T-helper 2 cell treated with Interferon-gamma antibody and Interleukin-4, amounts not matched to agents 5 μg/mL and 100 μg/mL, for 36 hours (primary cell): ENCODE data around the gene PNRC1.
A peak's percentile ranks its signal among the peaks of the same experiment; 100 is the strongest.
"Not testable (repeated sequence)": the region's sequence is repeated elsewhere in the genome, so short reads cannot be mapped to it uniquely, and the experiment has no call there.

ENCODE experiments used
- DNase-seq: peaks from one replicate; pipeline ENCODE4 v3.0.0; 2021; ENCODE audit warnings: low spot score
- H3K27ac Mint-ChIP-seq: one replicate; pipeline ENCODE4 v1.8.0; 2021; ENCODE audit warnings: mild to moderate bottlenecking, mixed read lengths
- H3K27me3 Mint-ChIP-seq: one replicate; pipeline ENCODE4 v1.8.0; 2021; ENCODE audit warnings: low read depth, mixed read lengths
- H3K36me3 Mint-ChIP-seq: one replicate; pipeline ENCODE4 v1.8.0; 2021; ENCODE audit warnings: low read depth, mixed read lengths
- H3K4me1 Mint-ChIP-seq: one replicate; pipeline ENCODE4 v1.8.0; 2021; ENCODE audit warnings: low read depth, mixed read lengths
- H3K4me3 Mint-ChIP-seq: one replicate; pipeline ENCODE4 v1.8.0; 2022; ENCODE audit warnings: mild to moderate bottlenecking, moderate library complexity, mixed read lengths
- H3K9me3 Mint-ChIP-seq: one replicate; pipeline ENCODE4 v1.8.0; 2021; ENCODE audit warnings: mixed read lengths

PNRC1 gene

DNA sequence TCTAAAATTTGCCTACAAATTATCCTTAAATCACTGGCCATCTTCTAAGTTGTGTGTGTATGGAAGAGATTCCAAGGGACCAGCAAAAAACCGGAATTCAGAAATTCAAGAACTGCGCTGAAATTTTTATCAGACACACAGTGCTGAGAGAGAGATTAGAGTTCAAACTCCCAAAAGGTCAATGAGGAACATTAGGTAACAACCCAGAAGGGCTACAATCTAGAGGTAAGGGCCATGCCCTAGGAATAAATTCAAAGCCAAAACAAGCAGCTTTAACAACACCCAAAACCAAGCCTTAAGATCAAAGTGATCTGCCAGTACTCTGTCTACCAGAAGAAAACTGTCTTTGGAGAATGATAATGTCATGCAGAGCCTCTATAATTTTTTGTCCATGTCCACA lies 19.6 kb downstream of the PNRC1 start:
- H3K4me1 Mint-ChIP-seq, result peaks cover 7% of the 10 kb centered on the region
- no peaks in the 10 kb centered on the region for H3K36me3 Mint-ChIP-seq
- H3K9me3 Mint-ChIP-seq, result no peaks in the 10 kb centered on the region
- DNase-seq, result no peak
- no peak overlapping the region for H3K27ac Mint-ChIP-seq
- no peak overlapping the region for H3K4me3 Mint-ChIP-seq
- no peaks in the 10 kb centered on the region for H3K27me3 Mint-ChIP-seq

DNA sequence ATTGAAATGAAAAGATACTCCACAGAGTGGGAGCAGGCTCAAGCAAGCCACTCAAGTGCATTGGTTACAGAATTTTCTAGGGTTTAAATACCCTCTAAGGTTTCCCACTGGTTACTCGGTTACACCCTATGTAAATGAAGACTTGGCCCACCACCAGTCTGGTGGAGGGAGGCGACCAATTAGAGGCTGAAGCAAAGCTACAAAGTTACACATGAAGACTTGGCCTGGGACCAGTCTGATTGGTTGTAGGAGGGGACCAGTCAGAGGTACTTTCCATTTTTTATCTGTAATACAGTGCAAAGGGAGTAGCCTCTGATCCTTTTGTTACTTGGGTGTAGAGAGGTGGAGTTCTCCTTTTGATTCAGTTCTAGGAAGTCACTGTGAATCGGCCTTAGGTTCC lies 29.7 kb downstream of the PNRC1 start:
- H3K27me3 Mint-ChIP-seq, result peaks cover 7% of the 10 kb centered on the region
- H3K36me3 Mint-ChIP-seq, result no peaks in the 10 kb centered on the region
- no peak for DNase-seq
- no peak overlapping the region for H3K4me3 Mint-ChIP-seq
- H3K9me3 Mint-ChIP-seq, result no peaks in the 10 kb centered on the region
- H3K27ac Mint-ChIP-seq, result no peak overlapping the region
- no peaks in the 10 kb centered on the region for H3K4me1 Mint-ChIP-seq

DNA sequence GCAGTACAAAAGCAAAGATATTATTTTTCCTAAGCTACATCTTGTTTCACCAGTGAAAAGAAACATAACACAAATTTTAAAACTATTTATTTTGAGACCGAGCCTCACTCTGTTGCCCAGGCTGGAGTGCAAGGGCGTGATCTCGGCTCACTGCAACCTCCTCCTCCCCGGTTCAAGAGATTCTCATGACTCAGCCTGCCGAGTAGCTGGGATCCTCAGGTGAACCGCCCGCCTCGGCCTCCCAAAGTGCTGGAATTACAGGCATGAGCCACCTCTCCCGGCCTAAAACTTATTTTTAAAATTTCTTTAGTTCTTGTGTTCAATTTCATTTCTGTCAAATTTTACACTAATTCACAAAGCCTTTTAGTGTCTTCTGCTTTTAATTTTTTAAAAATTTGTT lies 31.4 kb downstream of the PNRC1 start:
- H3K27ac Mint-ChIP-seq, result no peak overlapping the region
- DNase-seq, result no peak

DNA sequence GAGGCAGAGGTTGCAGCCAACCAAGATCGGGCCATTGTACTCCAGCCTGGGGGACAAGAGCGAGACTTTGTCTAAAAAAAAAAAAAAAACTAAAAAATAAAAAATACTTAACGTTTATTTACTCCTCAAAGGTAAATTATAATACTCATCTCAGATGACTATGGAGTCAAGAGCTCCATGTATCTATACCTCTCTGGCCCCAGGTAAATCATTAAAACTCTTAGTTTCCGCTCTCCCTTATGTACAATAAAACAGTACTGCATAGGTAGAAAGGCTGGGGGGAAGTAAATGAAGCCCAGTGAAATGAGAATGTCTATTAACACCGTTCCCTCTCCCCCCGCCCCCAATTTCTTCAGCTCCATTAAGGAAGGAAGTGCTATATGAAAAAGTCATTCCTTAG lies 36.2 kb downstream of the PNRC1 start:
- Mint-ChIP-seq H3K36me3 (no peaks in the 10 kb centered on the region), H3K27me3 (peaks cover 37% of the 10 kb centered on the region), H3K4me1 (peaks cover 5% of the 10 kb centered on the region), H3K9me3 (no peaks in the 10 kb centered on the region), H3K27ac (no peak overlapping the region), H3K4me3 (peak overlapping the region; percentile 85)
- no peak for DNase-seq

More for the DNA sequence above, 31.4 kb downstream of the PNRC1 start:
- peaks cover 18% of the 10 kb centered on the region for H3K27me3 Mint-ChIP-seq
- H3K36me3 Mint-ChIP-seq, result no peaks in the 10 kb centered on the region
- no peaks in the 10 kb centered on the region for H3K9me3 Mint-ChIP-seq
- H3K4me3 Mint-ChIP-seq, result no peak overlapping the region
- peaks cover 2% of the 10 kb centered on the region for H3K4me1 Mint-ChIP-seq

DNA sequence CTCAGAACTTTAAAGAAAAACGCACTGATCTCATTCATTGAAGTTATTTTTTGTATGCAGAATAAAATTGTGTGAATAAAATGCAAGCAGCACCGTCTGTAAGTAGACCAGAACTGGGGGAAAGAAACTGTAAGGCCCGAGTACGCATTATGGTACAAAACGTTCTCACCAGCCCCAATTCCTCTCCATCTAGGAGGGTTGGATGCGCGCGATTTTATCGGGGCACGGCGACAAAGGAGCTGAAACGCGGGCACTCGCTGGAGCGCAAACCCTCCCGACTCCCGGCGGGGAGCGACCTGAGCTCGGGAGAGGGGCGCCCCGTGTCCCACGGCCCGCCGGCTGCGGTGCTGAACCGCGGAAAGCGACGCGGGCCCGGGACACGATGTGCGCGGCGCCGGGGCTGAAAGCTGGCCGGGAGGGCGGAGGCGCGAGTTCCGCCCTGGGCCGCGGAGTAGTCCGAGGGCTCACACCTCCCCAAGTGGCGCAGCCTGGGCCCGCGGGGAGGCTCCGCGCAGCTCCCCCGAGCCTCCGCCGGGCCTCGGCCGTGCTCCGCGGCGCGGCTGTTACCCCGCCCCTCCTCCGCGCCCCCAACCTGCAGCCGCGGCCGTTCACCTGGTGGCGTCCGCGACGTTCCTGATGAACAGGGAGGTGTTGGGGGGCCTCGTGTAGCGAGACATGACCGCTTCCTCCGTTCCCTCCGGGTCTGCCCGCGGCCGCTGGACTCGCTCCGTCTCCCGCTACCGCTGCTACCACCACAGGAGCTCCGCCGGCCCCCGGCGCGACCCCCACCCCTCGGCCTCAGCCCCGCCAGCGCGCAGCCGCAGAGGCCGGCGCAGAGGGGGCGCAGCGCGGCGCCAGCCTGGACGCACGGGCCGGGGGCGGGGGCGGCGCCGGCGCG lies 36.9 kb downstream of the PNRC1 start, which contains the start of gene SRSF12:
Gene SRSF12, minus strand, starts transcription at position 861 of the 898 bp plus-strand sequence. Its CDS starts 184 bp downstream, at position 677.
- Mint-ChIP-seq H3K4me3 (peak within 1 kb of the TSS; percentile 85), H3K27me3 (peaks cover 40% of the 10 kb centered on the region), H3K9me3 (no peaks in the 10 kb centered on the region), H3K27ac (no peak within 1 kb of the TSS), H3K36me3 (no peaks in the 10 kb centered on the region), H3K4me1 (peaks cover 5% of the 10 kb centered on the region)
- DNase-seq, result peak; percentile 23

DNA sequence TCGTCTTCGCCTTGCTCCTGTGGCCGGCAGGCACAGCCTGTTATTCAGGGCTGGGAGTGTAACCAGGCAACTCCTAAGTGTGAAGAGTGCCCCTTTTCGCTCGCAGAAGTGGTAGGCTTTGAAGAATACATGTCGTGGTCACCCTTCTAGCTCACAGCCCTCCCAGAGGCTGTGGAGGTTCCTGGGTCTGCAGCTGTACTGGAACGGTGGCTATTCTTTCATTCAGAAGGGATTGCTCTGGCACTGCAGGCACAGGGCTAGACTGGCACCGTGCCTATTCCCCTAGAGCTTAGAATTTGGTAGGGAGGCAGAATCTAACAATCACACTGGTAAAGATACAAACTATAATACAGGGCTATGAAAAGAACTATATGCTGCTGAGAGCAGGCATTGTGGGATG lies 38.4 kb downstream of the PNRC1 start:
- Mint-ChIP-seq H3K4me1 (peaks cover 5% of the 10 kb centered on the region), H3K27ac (no peak overlapping the region), H3K4me3 (peak overlapping the region; percentile 59)

DNA sequence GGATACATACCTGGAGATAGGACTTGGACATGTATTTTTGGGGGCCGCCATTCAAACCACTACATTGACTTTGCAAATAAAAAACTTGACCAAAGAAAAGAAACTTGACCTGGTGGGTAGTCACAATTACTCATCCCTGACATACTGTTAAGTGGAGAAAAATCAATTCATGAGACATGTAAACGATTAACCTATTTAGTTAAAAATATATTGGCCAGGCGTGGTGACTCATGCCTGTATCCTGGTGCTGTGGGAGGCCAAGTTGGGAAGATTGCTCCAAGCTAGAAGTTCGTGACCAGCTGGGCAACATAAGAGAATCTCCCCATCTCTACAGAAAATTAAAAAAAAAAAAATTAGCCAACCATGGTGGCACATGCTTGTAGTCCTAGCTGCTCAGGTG lies 39.8 kb downstream of the PNRC1 start:
- Mint-ChIP-seq H3K27ac (no peak overlapping the region), H3K27me3 (peaks cover 37% of the 10 kb centered on the region), H3K4me3 (no peak overlapping the region), H3K36me3 (no peaks in the 10 kb centered on the region), H3K4me1 (peaks cover 5% of the 10 kb centered on the region), H3K9me3 (no peaks in the 10 kb centered on the region)
- no peak for DNase-seq

More for the DNA sequence above, 38.4 kb downstream of the PNRC1 start:
- H3K27me3 Mint-ChIP-seq, result peaks cover 40% of the 10 kb centered on the region
- no peaks in the 10 kb centered on the region for H3K9me3 Mint-ChIP-seq
- DNase-seq, result no peak
- H3K36me3 Mint-ChIP-seq, result no peaks in the 10 kb centered on the region

DNA sequence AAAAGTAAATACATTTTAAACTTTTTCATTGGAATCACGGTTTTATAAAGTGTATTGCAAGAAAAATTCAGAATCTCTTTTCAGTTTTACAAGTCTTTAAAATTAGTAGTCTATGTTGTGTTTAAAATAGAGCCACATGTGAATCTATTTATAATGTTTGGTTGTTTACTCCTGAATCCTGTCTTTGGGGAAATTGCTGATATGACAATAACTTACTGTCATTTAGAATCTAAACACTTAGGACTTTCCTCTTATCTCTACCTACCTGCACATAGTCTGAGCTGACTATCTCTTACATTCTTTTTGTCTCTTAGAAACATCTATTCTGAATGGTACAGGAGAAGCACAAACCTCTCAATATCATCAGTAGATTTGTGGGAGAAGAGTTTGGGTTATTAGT lies 41.4 kb downstream of the PNRC1 start:
- Mint-ChIP-seq H3K9me3 (no peaks in the 10 kb centered on the region), H3K4me3 (no peak overlapping the region), H3K27me3 (peaks cover 26% of the 10 kb centered on the region), H3K27ac (no peak overlapping the region), H3K4me1 (peaks cover 3% of the 10 kb centered on the region), H3K36me3 (no peaks in the 10 kb centered on the region)
- DNase-seq, result no peak

DNA sequence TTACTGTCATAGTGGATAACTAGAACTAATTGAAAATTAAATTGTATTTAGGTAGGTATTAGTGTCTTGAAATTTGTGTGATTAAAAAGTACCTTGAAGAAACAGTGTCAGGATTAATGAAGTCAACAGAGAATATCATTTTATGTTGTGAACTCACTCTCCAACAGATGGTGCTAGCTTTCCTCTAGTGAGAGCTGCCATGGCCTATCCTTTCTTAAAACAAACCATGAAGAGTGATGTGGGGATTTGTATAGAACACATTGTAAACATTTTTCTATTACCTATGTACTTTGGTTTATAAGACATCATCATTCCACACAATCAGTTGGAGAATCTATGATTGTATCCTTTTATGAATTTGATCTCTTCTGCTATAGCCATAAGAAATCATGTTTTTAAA lies 42.1 kb downstream of the PNRC1 start:
- H3K36me3 Mint-ChIP-seq, result no peaks in the 10 kb centered on the region
- H3K4me3 Mint-ChIP-seq, result no peak overlapping the region
- no peak for DNase-seq
- H3K9me3 Mint-ChIP-seq, result no peaks in the 10 kb centered on the region
- H3K27ac Mint-ChIP-seq, result no peak overlapping the region
- H3K4me1 Mint-ChIP-seq, result no peaks in the 10 kb centered on the region
- peaks cover 22% of the 10 kb centered on the region for H3K27me3 Mint-ChIP-seq

DNA sequence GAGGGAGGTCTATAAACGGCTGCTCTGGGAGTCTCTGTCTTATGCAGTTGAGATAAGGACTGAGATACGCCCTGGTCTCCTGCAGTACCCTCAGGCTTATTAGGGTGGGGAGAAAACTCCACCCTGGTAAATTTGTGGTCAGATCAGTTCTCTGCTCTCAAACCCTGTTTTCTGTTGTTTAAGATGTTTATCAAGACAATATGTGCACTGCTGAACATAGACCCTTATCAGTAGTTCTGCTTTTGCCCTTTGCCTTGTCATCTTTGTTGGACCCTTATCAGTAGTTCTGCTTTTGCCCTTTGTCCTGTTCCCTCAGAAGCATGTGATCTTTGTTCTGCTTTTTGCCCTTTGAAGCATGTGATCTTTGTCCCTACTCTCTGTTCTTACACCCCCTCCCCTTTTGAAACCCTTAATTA lies 47.7 kb downstream of the PNRC1 start:
- not testable (repeated sequence) for H3K27me3 Mint-ChIP-seq, DNase-seq, H3K9me3 Mint-ChIP-seq, H3K4me1 Mint-ChIP-seq, H3K27ac Mint-ChIP-seq, H3K36me3 Mint-ChIP-seq, H3K4me3 Mint-ChIP-seq

DNA sequence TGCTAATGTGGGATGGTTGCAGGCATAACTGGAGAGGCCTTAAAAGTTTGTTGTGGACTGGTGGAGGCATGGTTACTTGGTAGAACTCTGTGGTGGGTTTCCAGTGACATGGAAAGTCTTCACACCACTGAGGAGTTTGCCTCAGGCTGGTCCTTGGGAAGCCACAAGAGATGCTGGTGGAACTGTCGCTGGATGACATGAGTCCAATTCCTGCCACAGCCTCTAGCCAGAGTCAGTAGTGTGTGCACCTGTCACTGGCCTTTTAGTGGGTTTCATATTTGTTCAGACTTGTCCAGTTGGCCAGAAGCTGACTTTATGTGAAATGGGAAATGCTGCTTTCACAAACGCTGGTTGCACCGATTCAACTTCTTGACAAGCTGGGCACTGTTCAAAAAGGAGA lies 51.0 kb downstream of the PNRC1 start:
- no peak for DNase-seq
- Mint-ChIP-seq H3K4me1 (no peaks in the 10 kb centered on the region), H3K36me3 (no peaks in the 10 kb centered on the region), H3K27ac (no peak overlapping the region), H3K4me3 (no peak overlapping the region), H3K27me3 (peaks cover 4% of the 10 kb centered on the region), H3K9me3 (peaks cover 7% of the 10 kb centered on the region)

DNA sequence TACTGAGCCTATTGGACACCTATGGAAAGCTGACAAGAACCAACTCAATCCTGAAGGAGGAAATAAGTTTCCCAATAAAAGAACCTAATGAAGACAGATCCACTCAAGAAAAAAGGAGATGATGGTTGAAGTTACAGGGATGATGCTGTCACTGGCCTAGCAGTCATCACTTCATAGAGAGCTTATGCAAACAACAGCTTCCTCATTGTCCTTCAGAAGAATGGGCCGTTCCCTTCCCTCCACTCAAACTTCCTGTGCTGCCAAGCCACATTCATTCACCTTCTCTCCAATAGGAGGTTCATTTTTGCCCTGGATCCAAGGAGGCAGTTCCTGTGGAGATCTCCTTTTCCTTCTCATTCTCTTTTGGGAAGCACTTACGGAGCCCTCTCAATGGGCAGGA lies 51.5 kb downstream of the PNRC1 start:
- Mint-ChIP-seq H3K27ac (no peak overlapping the region), H3K9me3 (peaks cover 7% of the 10 kb centered on the region), H3K4me1 (no peaks in the 10 kb centered on the region), H3K4me3 (no peak overlapping the region), H3K36me3 (no peaks in the 10 kb centered on the region), H3K27me3 (peaks cover 4% of the 10 kb centered on the region)
- DNase-seq, result no peak

DNA sequence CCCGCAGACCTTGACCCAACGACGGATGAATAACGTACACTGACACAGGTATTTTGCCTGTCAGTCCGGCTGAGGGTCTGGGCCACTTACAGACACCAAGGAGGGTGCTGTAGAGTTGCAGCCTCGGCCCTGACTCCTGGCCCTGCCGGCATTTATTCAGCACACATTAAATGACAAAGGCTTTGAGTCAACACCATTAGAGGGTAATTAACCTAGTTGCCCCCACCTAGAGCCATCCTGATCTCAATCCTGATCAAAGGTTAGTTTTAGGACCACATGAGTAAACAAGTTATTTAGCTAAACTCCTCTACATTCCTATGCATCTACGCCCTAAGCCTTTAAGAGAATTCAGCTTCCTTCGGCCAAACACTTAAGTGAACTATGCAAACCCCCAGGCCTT lies 53.4 kb downstream of the PNRC1 start:
- H3K27me3 Mint-ChIP-seq, result no peaks in the 10 kb centered on the region
- no peaks in the 10 kb centered on the region for H3K9me3 Mint-ChIP-seq
- no peak overlapping the region for H3K27ac Mint-ChIP-seq
- H3K4me1 Mint-ChIP-seq, result no peaks in the 10 kb centered on the region
- no peak for DNase-seq
- no peaks in the 10 kb centered on the region for H3K36me3 Mint-ChIP-seq
- no peak overlapping the region for H3K4me3 Mint-ChIP-seq

DNA sequence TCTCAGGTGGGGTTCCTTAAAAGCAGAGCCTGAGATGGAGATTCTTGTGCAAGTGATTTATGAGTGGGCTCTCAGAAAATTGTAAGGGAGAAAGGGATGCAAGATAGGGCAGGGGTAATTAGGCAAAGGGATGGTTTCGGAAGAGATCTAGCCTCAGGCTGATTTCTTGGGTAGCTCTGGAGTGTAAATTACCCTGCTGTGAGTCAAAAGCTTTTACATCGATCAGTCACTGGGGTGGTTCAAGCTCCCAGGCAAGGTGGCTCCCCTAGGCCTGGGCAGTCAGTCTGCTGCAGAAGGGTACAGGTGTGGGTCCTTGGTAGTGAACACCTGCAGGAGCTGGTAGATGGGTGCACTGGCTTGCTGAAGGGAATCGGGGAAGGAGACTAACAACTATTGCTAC lies 54.2 kb downstream of the PNRC1 start:
- H3K27me3 Mint-ChIP-seq, result no peaks in the 10 kb centered on the region
- H3K9me3 Mint-ChIP-seq, result no peaks in the 10 kb centered on the region
- H3K4me1 Mint-ChIP-seq, result no peaks in the 10 kb centered on the region
- no peak overlapping the region for H3K4me3 Mint-ChIP-seq
- DNase-seq, result no peak
- no peaks in the 10 kb centered on the region for H3K36me3 Mint-ChIP-seq
- no peak overlapping the region for H3K27ac Mint-ChIP-seq
